ENCODE results near the gene TK2.

GRCh38 chr16:66529475-66529874 is 20.4 kb downstream of the TK2 start:
- TF ChIP-seq CTCF (IDR thresholded peaks at IDR 0.05) (no peak), POLR2A (IDR thresholded peaks at IDR 0.05) (no peak)

All from heart left ventricle (tissue), 13 donors.